Neural progenitor cell (in vitro differentiated cells): ENCODE measurements around the gene STRAP. TPM values are rescaled to one million over a fixed set of nuclear protein-coding genes. Genes with fewer than 3 reads are reported as not detected.

Experiments
- DNase-seq: peaks from one replicate; pipeline ENCODE4 v3.0.0-alpha.2; 2016; ENCODE audit warnings: low spot score
- H2AFZ ChIP-seq: fragments of 200-600 bp; sonication (generic); replicated peaks from 2 replicates; pipeline ENCODE4 v1.6.1; 2016; ENCODE audit warnings: antibody characterized with exemption
- H3F3A ChIP-seq: fragments of 200-600 bp; sonication (generic); 2 replicates; pipeline ENCODE4 v1.6.1; 2016; ENCODE audit warnings: antibody characterized with exemption, low read depth
- H3K27ac ChIP-seq: fragments of 200-600 bp; sonication (generic); 2 replicates; pipeline ENCODE4 v1.5.1; 2016; ENCODE audit warnings: mild to moderate bottlenecking
- H3K27me3 ChIP-seq: fragments of 200-600 bp; sonication (generic); 2 replicates; pipeline ENCODE4 v1.6.1; 2016; ENCODE audit warnings: mild to moderate bottlenecking, moderate library complexity
- H3K36me3 ChIP-seq: fragments of 200-600 bp; sonication (generic); 2 replicates; pipeline ENCODE4 v1.5.1; 2016
- H3K4me1 ChIP-seq: fragments of 200-600 bp; sonication (generic); 2 replicates; pipeline ENCODE4 v1.6.1; 2016; ENCODE audit warnings: mixed run types
- H3K4me2 ChIP-seq: fragments of 200-600 bp; sonication (generic); 2 replicates; pipeline ENCODE4 v1.6.1; 2016
- H3K4me3 ChIP-seq: fragments of 200-600 bp; sonication (generic); 2 replicates; pipeline ENCODE4 v1.5.1; 2016
- H3K79me2 ChIP-seq: fragments of 200-600 bp; sonication (generic); 2 replicates; pipeline ENCODE4 v1.6.1; 2016; ENCODE audit warnings: low read depth
- H3K9ac ChIP-seq: fragments of 200-600 bp; sonication (generic); 2 replicates; pipeline ENCODE4 v1.6.1; 2016
- H3K9me3 ChIP-seq: fragments of 200-600 bp; sonication (generic); 2 replicates; pipeline ENCODE4 v1.5.1; 2016; ENCODE audit warnings: low read depth
- H4K20me1 ChIP-seq: fragments of 200-600 bp; sonication (generic); 2 replicates; pipeline ENCODE4 v1.6.1; 2016; ENCODE audit warnings: low read depth
- H3K27ac Mint-ChIP-seq: 3 replicates; pipeline ENCODE4 v1.8.0; 2021; ENCODE audit warnings: mixed read lengths
- H3K27me3 Mint-ChIP-seq: 2 replicates; pipeline ENCODE4 v1.8.0; 2022; ENCODE audit warnings: low read depth, mild to moderate bottlenecking, inconsistent platforms, moderate library complexity, mixed read lengths; ENCODE audit not compliant: insufficient read depth
- H3K36me3 Mint-ChIP-seq: 3 replicates; pipeline ENCODE4 v1.8.0; 2021; ENCODE audit warnings: mixed read lengths
- H3K4me1 Mint-ChIP-seq: 3 replicates; pipeline ENCODE4 v1.8.0; 2021; ENCODE audit warnings: mixed read lengths
- H3K4me3 Mint-ChIP-seq: 3 replicates; pipeline ENCODE4 v1.8.0; 2021; ENCODE audit warnings: mild to moderate bottlenecking, moderate library complexity, mixed read lengths
- H3K9me3 Mint-ChIP-seq: 3 replicates; pipeline ENCODE4 v1.8.0; 2020; ENCODE audit warnings: mixed read lengths
- EZH2 ChIP-seq: fragments of 200-600 bp; sonication (generic); IDR thresholded peaks from 2 replicates; pipeline ENCODE4 v1.6.1; 2017; ENCODE audit warnings: antibody characterized with exemption, mild to moderate bottlenecking, moderate library complexity
- EZH2phosphoT487 ChIP-seq: fragments of 200-600 bp; sonication (generic); IDR thresholded peaks from 2 replicates; pipeline ENCODE4 v1.6.1; 2017; ENCODE audit warnings: antibody characterized with exemption
- total RNA-seq: library from RNA; depleted of rRNA; stranded (reverse); fragments of >200 nt; gene quantifications from 2 replicates; pipeline ENCODE4 v1.2.3, GENCODE V29; 2015; ENCODE audit warnings: low replicate concordance
- TF ChIP-seq, protein P1 (sequence below): fragments of 200-600 bp; sonication (generic); IDR thresholded peaks from 2 replicates; pipeline ENCODE4 v1.5.1; 2017; ENCODE audit warnings: antibody characterized with exemption, mild to moderate bottlenecking

STRAP gene
- total RNA-seq, 1 donor from 2014 or later: 303 TPM

DNA sequence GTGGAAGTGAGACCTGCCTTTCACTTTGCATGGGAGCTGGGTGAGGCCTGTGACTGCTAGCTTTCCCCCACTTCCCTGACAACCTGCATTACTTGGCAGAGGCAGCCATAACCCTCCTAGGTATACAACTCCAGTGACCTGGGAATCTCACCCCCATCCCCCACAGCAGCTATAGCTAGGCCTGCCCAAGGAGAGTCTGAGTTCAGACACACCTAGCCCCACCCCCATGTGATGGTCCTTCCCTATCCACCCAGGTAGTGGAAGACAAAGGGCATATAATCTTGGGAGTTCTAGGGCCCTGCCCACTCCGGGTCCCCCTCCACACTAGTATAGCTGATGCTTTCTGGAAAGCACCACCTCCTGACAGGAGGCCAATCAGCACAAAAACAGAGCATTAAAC lies 6.3 kb upstream of the STRAP start:
- Mint-ChIP-seq H3K27me3 (peaks cover 4% of the 10 kb centered on the region), H3K4me3 (no peak overlapping the region), H3K4me1 (peaks cover 2% of the 10 kb centered on the region), H3K27ac (no peak overlapping the region), H3K36me3 (no peaks in the 10 kb centered on the region), H3K9me3 (peaks cover 2% of the 10 kb centered on the region)
- H3K4me1 ChIP-seq: no peaks in the 10 kb centered on the region
- TF ChIP-seq EZH2phosphoT487 (no peak), EZH2 (no peak)
- TF ChIP-seq, protein P1, sequence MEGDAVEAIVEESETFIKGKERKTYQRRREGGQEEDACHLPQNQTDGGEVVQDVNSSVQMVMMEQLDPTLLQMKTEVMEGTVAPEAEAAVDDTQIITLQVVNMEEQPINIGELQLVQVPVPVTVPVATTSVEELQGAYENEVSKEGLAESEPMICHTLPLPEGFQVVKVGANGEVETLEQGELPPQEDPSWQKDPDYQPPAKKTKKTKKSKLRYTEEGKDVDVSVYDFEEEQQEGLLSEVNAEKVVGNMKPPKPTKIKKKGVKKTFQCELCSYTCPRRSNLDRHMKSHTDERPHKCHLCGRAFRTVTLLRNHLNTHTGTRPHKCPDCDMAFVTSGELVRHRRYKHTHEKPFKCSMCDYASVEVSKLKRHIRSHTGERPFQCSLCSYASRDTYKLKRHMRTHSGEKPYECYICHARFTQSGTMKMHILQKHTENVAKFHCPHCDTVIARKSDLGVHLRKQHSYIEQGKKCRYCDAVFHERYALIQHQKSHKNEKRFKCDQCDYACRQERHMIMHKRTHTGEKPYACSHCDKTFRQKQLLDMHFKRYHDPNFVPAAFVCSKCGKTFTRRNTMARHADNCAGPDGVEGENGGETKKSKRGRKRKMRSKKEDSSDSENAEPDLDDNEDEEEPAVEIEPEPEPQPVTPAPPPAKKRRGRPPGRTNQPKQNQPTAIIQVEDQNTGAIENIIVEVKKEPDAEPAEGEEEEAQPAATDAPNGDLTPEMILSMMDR: no peak
- no peaks in the 10 kb centered on the region for H3K79me2 ChIP-seq
- H4K20me1 ChIP-seq: no peaks in the 10 kb centered on the region
- DNase-seq: no peak
- peaks cover under 1% of the 10 kb centered on the region for H3F3A ChIP-seq
- H2AFZ ChIP-seq: no peak overlapping the region
- H3K27me3 ChIP-seq: no peaks in the 10 kb centered on the region
- H3K4me3 ChIP-seq: no peak overlapping the region
- H3K4me2 ChIP-seq: no peak overlapping the region
- H3K27ac ChIP-seq: no peak overlapping the region
- H3K36me3 ChIP-seq: no peaks in the 10 kb centered on the region
- H3K9me3 ChIP-seq: no peaks in the 10 kb centered on the region
- no peak overlapping the region for H3K9ac ChIP-seq

DNA sequence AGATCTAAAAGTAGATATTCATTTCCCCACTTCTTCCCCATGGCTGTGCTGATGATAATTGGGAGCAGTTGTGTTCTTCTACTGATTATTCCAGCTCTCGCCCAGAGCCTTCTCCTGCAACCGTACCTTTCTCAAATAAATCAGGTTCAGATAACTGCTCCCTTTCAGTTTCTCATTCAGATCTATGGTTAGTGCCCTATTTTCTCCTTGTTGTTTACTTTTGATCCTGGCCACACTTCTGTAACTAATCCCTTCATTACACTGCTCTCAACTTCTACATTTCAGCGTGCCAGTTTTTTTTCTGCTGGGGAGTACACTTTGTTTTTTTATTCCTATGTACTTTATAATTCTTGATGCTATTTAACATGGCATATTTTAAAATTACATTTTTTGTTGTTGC lies 2.8 kb upstream of the STRAP start:
- H3K79me2 ChIP-seq: peaks cover 22% of the 10 kb centered on the region
- Mint-ChIP-seq H3K36me3 (peaks cover 5% of the 10 kb centered on the region), H3K9me3 (no peaks in the 10 kb centered on the region), H3K4me3 (no peak overlapping the region), H3K27ac (no peak overlapping the region), H3K27me3 (no peaks in the 10 kb centered on the region), H3K4me1 (peaks cover 20% of the 10 kb centered on the region)
- H3K36me3 ChIP-seq: no peaks in the 10 kb centered on the region
- no peak overlapping the region for H3K9ac ChIP-seq
- peaks cover 17% of the 10 kb centered on the region for H3K4me1 ChIP-seq
- DNase-seq: no peak
- H3K4me2 ChIP-seq: no peak overlapping the region
- no peaks in the 10 kb centered on the region for H3K27me3 ChIP-seq
- H3F3A ChIP-seq: peaks cover 25% of the 10 kb centered on the region
- no peak for TF ChIP-seq EZH2
- TF ChIP-seq, protein P1: no peak
- no peak for TF ChIP-seq EZH2phosphoT487
- H3K27ac ChIP-seq: no peak overlapping the region
- no peak overlapping the region for H3K4me3 ChIP-seq
- peaks cover 15% of the 10 kb centered on the region for H4K20me1 ChIP-seq
- H2AFZ ChIP-seq: no peak overlapping the region
- no peaks in the 10 kb centered on the region for H3K9me3 ChIP-seq

DNA sequence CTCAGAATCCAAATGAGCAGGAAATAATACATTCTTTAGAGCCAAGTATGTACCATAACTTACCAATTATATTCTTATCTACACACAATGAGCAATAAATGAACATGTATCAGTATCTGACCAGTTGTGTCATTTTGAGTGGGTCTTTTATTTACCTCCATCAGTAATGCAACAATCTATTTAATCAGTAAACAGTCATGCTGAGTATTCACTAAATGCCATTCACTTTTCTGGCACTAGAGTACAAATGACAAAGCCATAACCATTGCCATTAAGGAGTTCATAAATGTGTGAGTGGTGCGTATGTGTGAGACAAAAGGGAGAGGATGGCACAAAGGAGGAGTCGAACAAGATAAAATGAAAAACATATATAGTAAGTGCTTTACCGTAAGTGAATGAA lies 1.5 kb upstream of the STRAP start:
- Mint-ChIP-seq H3K27me3 (no peaks in the 10 kb centered on the region), H3K4me3 (peak overlapping the region; percentile 60), H3K27ac (no peak overlapping the region), H3K4me1 (peaks cover 25% of the 10 kb centered on the region), H3K9me3 (no peaks in the 10 kb centered on the region), H3K36me3 (peaks cover 10% of the 10 kb centered on the region)
- peaks cover 3% of the 10 kb centered on the region for H3K36me3 ChIP-seq
- DNase-seq: no peak
- no peak overlapping the region for H3K4me3 ChIP-seq
- no peaks in the 10 kb centered on the region for H3K27me3 ChIP-seq
- no peak for TF ChIP-seq EZH2phosphoT487
- TF ChIP-seq, protein P1: no peak
- no peak for TF ChIP-seq EZH2
- H3K9me3 ChIP-seq: no peaks in the 10 kb centered on the region
- H3K27ac ChIP-seq: no peak overlapping the region
- no peak overlapping the region for H3K9ac ChIP-seq
- H3K4me2 ChIP-seq: peak overlapping the region; percentile 96
- peak overlapping the region; percentile 2 for H2AFZ ChIP-seq
- peaks cover 35% of the 10 kb centered on the region for H3K79me2 ChIP-seq
- H3F3A ChIP-seq: peaks cover 25% of the 10 kb centered on the region
- peaks cover 20% of the 10 kb centered on the region for H3K4me1 ChIP-seq
- peaks cover 27% of the 10 kb centered on the region for H4K20me1 ChIP-seq
